CD4-positive, alpha-beta T cell treated with Interleukin-17A for 4 hours (primary cell): ENCODE data around the gene GALNT15.

Experiments used
- DNase-seq: peaks from one replicate; pipeline ENCODE4 v3.0.0-alpha.2; 2020; ENCODE audit warnings: mixed read lengths

The GALNT15 gene

DNA sequence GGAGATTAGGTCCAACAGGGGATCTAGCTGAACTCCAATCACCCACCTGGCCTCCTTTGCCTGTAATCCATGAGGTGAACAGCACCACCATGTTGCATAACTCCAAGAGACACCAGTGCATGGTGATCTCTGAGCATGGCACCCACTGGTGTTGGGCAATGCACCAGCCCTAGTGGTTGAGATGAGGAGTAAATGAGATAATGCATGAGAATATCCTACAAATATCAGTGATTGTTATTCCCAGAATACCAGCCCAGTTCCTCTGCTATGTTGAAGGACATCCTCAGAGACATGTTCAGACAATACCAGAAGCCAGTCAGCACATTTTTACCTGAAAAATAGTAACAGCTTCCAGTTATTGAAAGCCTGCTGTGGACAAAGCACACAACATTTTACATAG is 14.7 kb downstream of the GALNT15 start:
- no peak for DNase-seq

DNA sequence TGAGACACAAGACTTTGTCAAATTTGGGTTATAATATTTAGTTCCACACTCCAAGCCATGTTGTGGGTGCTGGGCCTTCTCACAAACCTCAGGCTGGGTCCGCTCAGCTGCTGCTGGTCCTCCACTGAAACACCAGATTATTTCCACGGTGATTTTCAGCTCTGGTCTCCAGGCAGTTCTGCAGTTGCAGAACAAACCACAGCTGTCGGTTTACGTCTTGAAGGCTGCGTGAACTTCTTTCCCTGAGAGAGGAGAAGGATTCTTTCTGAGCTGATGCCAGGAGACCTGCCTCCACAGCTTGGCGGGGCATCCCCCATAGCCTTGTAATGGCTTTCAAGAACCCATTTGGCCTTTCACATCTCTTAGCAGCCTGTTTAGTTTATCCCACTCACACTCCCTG is 16.2 kb downstream of the GALNT15 start:
- DNase-seq = no peak

- DNase-seq = no peak
These were observed 17.1 kb downstream of the GALNT15 start for GRCh38 chr3:16191591-16191990.

DNA sequence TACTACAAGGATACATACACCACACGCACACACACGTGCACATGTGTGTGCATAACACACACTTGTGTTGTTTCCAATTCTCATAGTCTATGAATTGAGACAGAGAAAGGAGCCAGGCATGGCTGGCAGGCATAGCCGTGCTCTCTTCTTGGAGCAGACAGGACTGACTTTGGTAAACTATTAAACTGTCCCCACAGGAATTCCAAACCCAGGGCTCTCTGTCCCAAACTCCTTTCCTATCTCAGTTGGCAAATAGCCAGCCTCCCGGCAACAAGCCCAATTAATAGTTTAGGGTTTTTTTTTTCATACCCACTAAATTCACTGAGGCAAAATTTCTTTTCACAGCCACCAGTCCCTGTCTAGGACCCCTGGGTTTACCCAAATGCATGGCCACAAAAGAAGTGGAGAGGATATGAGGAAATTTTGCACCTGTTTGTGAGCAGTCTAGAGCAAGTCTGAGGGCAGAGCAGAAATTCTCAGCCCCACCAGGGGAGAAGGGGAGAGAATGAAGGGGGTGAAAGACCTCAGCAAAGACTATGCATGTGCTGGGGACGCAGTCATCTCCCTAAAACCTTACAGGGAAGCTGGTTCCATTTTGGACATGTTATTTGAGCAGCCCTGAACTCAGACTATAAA is 17.8 kb downstream of the GALNT15 start:
- no peak for DNase-seq

- no peak for DNase-seq
These were observed 23.9 kb downstream of the GALNT15 start for GRCh38 chr3:16198427-16198826.

- DNase-seq = no peak
These were observed 25.3 kb downstream of the GALNT15 start for GRCh38 chr3:16199769-16200168.

GRCh38 chr3:16200411-16200810 is 25.9 kb downstream of the GALNT15 start:
- DNase-seq = no peak

GRCh38 chr3:16203031-16203430 is 28.6 kb downstream of the GALNT15 start:
- DNase-seq = no peak

- no peak for DNase-seq
These were observed 29.5 kb downstream of the GALNT15 start for GRCh38 chr3:16203671-16204629.

GRCh38 chr3:16204751-16205150 is 30.3 kb downstream of the GALNT15 start:
- DNase-seq = no peak

- DNase-seq = no peak
These were observed 30.8 kb downstream of the GALNT15 start for GRCh38 chr3:16205156-16205870.

DNA sequence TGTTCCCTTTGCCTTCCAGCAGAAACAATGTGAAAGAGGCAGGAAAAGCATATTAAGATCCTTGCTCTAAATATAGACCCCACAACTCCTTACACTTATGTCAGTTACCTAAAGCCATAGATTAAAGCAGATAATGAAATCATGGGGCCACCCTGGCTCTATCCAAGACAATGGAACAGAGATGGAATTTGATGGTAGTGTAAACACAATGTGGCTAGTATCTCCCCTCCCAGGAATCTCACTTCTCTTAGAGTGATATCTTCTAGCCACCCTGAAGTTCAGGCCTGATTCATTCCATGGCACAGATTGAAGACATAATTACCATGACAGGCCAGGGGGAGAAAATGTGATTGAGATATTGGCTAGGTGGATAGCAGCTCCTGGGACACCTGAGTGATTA is 32.6 kb downstream of the GALNT15 start:
- DNase-seq = no peak

DNA sequence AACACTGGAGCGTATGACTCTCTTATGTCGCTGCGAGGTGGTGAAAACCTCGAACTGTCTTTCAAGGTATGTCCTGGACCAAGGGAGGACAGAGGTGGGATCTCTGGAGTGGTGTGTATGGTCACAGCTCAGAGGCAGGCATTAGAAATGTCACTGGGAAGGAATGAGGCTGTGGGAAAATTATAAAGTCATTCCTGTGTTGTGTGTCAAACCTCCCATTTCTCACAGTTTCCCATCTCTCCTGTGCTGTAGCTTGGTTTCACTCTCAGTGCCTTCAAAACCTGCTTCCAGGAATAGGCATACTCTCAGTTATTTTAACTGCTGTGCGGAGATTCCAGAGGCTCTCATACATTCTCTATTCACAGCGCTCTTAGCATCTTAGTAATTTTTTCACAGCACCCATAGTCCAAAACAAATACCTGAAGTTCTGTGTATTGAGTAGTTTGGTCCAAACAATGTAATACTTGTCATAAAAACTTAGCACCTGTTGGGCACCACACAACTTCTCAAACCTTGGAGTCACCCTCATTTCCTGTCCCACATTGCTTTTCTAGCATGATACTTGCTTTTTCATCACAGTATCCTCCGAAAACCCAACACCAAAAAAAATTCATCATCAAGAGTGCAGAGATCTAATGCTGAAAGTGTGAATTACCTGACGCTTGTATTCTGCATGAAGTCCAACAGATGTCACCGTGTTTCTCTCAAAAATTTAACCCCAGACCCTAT is 36.9 kb downstream of the GALNT15 start:
- no peak for DNase-seq

GRCh38 chr3:16214366-16214765 is 39.9 kb downstream of the GALNT15 start:
- DNase-seq = no peak

GRCh38 chr3:16216373-16216935 is 42.0 kb downstream of the GALNT15 start:
- no peak for DNase-seq

GRCh38 chr3:16219777-16220176 is 45.3 kb downstream of the GALNT15 start:
- no peak for DNase-seq

DNA sequence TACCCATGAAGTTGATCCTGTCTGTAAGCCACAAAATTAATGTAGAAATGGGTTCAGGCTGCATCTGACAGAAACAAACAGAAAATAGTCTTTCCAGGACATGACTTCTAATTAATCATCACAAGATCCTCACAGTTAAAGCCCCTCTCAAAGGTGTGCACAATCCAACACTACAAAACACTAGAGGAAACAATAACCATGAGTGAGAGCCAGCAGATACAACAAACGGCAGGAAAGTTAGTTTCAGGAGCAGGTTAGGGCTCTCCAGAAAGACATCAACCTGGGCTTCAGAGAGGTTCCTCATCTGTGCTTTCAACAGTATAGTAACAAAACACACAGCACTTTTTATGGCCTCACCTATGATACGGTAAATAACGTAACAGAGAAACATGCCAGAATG is 47.5 kb downstream of the GALNT15 start:
- DNase-seq = no peak

DNA sequence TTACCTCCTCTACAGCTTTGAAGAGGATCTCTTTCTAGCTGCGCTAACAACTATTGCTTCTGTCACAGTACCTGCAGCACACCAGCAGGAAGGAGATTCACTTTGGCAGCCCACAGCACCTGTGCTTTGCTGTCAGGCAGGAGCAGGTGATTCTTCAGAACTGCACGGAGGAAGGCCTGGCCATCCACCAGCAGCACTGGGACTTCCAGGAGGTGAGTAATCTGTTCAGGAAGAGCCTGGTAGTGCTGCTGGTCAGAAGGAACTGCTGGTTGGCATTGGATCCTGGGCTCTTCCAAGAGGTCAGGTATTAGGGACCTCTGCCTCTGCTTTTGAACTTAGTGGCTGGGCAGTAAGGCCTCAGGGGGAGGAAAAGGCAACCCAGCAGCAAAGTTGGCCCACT is 48.1 kb downstream of the GALNT15 start:
- DNase-seq = no peak

- DNase-seq = no peak
These were observed 49.8 kb downstream of the GALNT15 start for GRCh38 chr3:16224325-16224724.

DNA sequence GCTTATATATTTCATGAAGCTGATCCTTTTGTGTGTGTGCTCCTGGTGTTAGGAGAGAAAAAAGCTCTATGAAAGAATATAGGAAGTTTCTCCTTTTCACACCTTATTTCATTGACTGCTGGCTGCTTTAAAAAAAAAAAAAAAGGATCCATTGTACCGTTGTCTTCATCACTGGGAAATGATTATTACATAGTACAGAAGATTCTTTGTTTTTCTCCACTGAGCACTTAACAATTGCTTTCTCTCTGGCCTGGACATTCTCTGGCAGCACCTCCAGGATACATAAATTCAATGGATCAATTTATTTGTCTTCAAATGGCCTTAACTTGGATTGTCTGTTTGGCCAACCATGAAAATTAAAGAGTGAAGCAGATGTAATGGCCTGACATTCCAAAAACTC is 53.1 kb downstream of the GALNT15 start:
- DNase-seq = no peak

DNA sequence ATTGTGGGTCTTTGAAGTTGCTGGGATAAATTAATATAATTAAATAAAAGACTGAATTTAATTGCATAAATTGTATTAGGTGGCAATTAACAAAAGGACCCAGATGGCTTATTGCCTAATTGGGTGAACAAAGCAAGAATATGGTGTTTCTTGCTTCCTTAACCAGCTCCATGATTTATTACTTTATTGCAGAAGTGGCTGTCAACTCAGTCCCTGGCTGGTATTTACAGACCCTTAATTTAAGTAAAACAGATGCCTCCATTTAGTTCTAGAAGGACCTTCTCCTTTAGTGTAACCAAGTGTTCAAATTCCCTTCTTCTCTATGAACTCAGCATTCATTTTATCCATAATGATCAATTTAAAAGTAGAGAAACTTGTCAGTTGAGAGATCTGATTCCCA is 55.2 kb downstream of the GALNT15 start:
- no peak for DNase-seq

DNA sequence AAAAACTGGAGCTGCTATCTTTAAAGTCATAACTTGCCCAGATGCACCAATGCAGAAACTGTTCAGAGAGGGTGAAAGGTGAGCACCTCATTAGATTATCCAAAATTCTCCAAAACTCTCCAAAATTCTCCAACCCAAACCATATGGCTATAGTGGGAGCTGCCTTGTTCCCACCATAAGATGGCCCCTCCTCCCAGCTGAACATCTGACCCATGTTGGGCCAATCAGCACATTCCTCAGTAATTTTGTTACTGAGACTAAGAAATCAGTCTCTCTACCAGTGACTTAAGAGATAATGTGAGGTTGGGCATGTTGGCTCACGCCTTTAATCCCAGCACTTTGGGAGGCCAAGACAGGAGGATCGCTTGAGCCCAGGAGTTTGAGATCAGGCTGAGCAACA is 57.5 kb downstream of the GALNT15 start:
- DNase-seq = no peak

- no peak for DNase-seq
These were observed 59.3 kb downstream of the GALNT15 start for GRCh38 chr3:16233806-16234205.
